ENCODE measurements around the gene EBF3.

- TF ChIP-seq POLR2A (IDR thresholded peaks at IDR 0.05) (no peak), POLR2AphosphoS5 (IDR thresholded peaks at IDR 0.05) (no peak)
Measured at GRCh38 chr10:129958629-129959543, 5.2 kb downstream of the EBF3 start.

Data from suprapubic skin (tissue), 4 donors.